Epithelial cell of proximal tubule (primary cell): ENCODE measurements around the gene NNT. TPM values are rescaled to one million over a fixed set of nuclear protein-coding genes. Genes with fewer than 3 reads are reported as not detected.

Experiments used
- DNase-seq: peaks from one replicate; pipeline ENCODE4 v3.0.0-alpha.2; 2011; ENCODE audit warnings: low read depth
- H3K4me3 ChIP-seq: 2 replicates; pipeline ENCODE4 v1.5.1; 2011; ENCODE audit warnings: low read depth, mild to moderate bottlenecking, low read length
- total RNA-seq: library from RNA; depleted of rRNA; stranded (reverse); fragments of >200 nt; gene quantifications from 2 replicates; pipeline ENCODE4 v1.2.3, GENCODE V29; 2015
- TF ChIP-seq, protein P1 (sequence below): conservative IDR thresholded peaks from 2 replicates; pipeline ENCODE4 v1.5.1; 2012; ENCODE audit warnings: low read depth, mild to moderate bottlenecking, low read length

NNT gene
- total RNA-seq, 1 donor from 2014 or later = 36.5 TPM

DNA sequence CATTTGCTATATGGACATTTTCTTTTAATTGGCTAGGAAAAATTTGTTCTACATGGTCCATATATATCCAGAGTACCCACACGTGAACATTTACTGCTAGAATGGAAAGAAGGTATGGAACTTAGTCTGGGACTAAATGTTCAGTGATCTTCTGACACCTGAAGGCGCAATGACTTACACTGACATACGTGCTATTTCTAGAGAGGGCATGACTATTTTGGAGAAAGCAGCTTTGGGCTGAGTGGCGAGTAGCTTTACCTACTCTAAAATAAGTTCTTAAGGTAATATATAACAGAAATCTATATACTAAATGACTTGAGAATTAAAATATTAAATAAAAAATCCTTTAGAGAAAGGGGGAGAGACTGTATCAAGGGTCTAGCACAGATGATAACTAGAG is 10.4 kb downstream of the NNT start:
- no peak for DNase-seq
- H3K4me3 ChIP-seq = no peak overlapping the region
- TF ChIP-seq, protein P1, sequence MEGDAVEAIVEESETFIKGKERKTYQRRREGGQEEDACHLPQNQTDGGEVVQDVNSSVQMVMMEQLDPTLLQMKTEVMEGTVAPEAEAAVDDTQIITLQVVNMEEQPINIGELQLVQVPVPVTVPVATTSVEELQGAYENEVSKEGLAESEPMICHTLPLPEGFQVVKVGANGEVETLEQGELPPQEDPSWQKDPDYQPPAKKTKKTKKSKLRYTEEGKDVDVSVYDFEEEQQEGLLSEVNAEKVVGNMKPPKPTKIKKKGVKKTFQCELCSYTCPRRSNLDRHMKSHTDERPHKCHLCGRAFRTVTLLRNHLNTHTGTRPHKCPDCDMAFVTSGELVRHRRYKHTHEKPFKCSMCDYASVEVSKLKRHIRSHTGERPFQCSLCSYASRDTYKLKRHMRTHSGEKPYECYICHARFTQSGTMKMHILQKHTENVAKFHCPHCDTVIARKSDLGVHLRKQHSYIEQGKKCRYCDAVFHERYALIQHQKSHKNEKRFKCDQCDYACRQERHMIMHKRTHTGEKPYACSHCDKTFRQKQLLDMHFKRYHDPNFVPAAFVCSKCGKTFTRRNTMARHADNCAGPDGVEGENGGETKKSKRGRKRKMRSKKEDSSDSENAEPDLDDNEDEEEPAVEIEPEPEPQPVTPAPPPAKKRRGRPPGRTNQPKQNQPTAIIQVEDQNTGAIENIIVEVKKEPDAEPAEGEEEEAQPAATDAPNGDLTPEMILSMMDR = no peak

DNA sequence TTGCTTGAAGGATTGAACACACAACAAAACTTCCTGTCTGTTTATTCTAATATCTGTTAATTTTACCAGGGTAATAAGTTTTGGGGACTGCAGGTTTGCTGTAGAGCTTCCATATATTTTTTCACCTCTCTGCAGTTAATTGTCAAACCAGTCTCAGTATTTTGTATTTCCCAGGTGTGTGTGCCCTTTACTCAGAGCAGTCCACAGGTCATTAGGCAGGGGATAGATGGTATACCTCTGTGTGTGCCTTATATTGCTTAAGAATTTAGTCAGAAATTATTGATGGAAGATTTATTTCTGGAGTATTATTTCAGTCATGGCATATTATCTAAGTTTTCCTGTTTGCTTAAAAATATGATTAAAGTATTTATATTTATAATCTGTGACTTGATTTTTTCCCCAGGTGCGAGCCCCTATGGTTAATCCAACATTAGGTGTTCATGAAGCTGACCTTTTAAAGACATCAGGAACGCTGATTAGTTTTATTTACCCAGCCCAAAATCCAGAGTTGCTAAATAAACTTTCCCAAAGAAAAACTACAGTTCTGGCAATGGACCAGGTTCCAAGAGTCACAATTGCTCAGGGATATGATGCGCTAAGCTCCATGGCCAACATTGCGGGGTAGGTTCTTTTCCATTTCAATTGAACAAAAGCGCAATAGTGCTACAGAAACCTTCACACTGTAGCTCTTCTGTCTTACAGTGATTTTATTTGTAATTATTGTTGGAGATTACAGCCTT is 12.6 kb downstream of the NNT start:
- H3K4me3 ChIP-seq = no peak overlapping the region
- TF ChIP-seq, protein P1 = no peak
- no peak for DNase-seq

DNA sequence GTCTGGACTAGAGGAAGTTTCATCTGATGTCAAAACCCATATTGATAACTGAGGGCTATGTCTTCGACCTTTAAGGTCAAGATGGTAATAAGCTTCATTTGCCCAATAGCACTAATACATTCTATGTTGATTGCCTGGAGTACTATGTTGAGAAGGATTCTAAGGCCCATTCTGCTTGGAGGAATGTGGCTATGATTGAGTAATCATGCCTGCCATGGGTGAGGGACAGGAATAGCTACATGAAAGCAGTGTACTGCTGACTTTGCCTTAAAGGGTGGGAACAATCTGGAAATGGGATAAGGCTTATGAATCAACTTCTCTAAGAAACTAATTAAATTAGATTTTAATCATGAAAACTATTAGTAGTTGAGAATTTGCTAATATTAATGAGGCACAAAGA is 13.6 kb downstream of the NNT start:
- TF ChIP-seq, protein P1 = no peak
- H3K4me3 ChIP-seq = no peak overlapping the region
- no peak for DNase-seq

DNA sequence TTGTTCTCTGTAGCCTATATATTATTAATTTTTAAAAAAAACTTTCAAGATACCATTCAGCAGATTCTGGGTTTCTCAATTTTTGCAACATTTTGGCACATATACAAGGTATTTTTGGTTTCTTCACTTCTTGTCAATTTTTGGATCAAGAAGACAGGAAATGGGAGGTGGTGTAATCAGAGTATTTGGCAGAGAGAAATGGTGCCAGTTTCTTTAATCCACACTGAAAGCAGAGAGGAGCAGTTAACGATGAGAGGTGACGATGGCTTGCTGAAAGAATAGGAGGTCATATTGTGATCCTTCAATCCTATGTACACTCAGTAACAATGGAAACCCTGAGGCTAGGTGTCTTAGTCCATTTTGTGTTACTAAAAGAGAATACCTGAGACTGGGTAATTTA is 16.4 kb downstream of the NNT start:
- no peak overlapping the region for H3K4me3 ChIP-seq
- TF ChIP-seq, protein P1 = no peak

DNA sequence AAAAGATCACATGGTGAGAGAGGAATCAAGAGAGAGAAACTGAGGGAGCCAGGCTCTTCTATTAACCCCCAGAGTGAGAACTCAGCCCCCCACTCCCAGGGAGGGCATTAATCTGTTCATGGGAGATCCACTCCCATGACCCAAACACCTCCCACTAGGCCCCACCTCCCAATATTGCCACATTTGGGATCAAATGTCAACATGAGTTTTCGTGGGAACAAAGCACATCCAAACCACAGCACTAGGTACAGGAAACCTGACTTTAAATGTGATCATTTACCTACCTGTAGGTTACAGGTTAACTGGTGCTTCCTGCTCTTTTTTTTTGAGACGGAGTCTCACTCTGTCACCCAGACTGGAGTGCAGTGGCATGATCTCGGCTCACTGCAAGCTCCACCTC is 16.9 kb downstream of the NNT start:
- DNase-seq = no peak
- TF ChIP-seq, protein P1 = no peak
- no peak overlapping the region for H3K4me3 ChIP-seq

More for the DNA sequence above, 16.4 kb downstream of the NNT start:
- DNase-seq = no peak

DNA sequence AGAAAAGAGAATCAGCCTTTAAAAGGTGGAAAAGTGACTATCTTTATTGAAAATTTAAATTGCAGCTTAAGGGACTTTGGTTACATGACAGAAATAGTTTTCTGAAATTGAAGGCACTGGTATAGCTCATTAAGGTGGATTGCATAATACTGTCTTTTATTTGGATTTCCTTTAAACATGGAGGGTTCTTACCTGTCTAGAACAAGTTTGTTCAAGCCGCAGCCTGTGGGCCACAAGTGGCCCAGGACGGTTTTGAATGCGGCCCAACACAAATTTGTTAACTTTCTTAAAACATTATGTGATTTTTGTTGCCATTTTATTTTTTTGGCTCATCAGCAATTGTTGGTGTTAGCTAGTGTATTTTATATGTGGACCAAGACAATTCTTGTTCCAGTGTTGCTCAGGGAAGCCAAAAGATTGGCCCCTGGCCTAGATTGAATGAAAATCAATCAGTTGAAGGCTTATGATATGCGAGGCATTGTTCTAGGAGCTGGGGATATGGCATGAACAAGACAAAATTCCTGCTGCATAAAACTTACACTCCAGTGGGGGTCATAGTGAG is 18.0 kb downstream of the NNT start:
- no peak for DNase-seq
- no peak overlapping the region for H3K4me3 ChIP-seq
- TF ChIP-seq, protein P1 = no peak

DNA sequence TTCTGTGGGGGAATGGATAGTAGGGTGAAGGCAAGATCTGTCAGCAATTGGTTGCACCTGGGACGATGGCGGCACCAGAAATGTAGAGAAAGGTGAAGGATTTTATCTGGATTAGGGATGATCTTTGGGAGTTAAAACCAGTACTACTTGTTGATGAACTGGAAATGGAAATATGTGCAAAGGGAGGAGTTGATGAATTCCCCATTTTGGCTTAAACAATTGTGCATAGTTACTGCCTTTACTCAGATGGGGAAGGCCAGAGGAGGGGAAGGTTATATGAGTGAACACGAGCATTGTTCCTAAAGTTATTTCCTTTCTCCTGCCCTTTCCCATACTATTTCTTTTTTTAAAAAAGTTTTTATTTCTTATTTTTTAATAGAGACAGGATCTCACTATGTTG is 19.1 kb downstream of the NNT start:
- DNase-seq = no peak
- no peak overlapping the region for H3K4me3 ChIP-seq
- TF ChIP-seq, protein P1 = no peak
